H1 (cell line): ENCODE data around the gene ZNF613.

Experiments used
- CTCF ChIP-seq, 3 experiments: IDR thresholded peaks; 1 replicate in 2 of 3; 2 replicates in 1 of 3; pipeline versions ENCODE4 v1.5.1 to v1.6.1; 2011; ENCODE audit warnings: low read length in 3 of 3, mild to moderate bottlenecking in 3 of 3, inconsistent platforms in 2 of 3, low read depth in 1 of 3, moderate library complexity in 1 of 3; ENCODE audit not compliant: insufficient read depth in 1 of 3; ENCODE audit errors: control extremely low read depth in 1 of 3
- RBBP5 ChIP-seq: IDR thresholded peaks from 2 replicates; pipeline ENCODE4 v1.7.1; 2012; ENCODE audit warnings: low read depth, mild to moderate bottlenecking, inconsistent platforms, low read length, moderate library complexity, borderline replicate concordance
- SIRT6 ChIP-seq: IDR thresholded peaks from one replicate; pipeline ENCODE4 v1.7.1; 2012; ENCODE audit warnings: low read length, inconsistent platforms

- TF ChIP-seq CTCF (IDR thresholded peaks at IDR 0.05; ENCODE audit: control extremely low read depth in 1 of 3, insufficient read depth in 1 of 3, low read depth in 1 of 3, low read length in 3 of 3) (no peak), SIRT6 (no peak), RBBP5 (no peak)
These were observed 4.6 kb downstream of the ZNF613 start for GRCh38 chr19:51931921-51932320.
